Astrocyte of the spinal cord (primary cell): ENCODE data around the gene SIAE.

Experiments used
- DNase-seq: peaks from one replicate; pipeline ENCODE4 v3.0.0; 2011; ENCODE audit warnings: low read depth, low spot score
- H3K4me3 ChIP-seq: 2 replicates; pipeline ENCODE4 v1.5.1; 2011; ENCODE audit warnings: low read depth, mild to moderate bottlenecking, low read length, moderate library complexity
- in situ Hi-C: cut with HindIII; loops from 2 replicates; pipeline ENCODE4 v1.10.0; 2017; ENCODE audit warnings: low sequenced_read_pairs
- TF ChIP-seq, protein P1 (sequence below): IDR thresholded peaks from 2 replicates; pipeline ENCODE4 v1.5.1; 2012; ENCODE audit warnings: low read depth, mild to moderate bottlenecking, low read length, inconsistent platforms

SIAE gene

GRCh38 chr11:124670732-124671131, 2.8 kb downstream of the SIAE start:
- TF ChIP-seq, protein P1, sequence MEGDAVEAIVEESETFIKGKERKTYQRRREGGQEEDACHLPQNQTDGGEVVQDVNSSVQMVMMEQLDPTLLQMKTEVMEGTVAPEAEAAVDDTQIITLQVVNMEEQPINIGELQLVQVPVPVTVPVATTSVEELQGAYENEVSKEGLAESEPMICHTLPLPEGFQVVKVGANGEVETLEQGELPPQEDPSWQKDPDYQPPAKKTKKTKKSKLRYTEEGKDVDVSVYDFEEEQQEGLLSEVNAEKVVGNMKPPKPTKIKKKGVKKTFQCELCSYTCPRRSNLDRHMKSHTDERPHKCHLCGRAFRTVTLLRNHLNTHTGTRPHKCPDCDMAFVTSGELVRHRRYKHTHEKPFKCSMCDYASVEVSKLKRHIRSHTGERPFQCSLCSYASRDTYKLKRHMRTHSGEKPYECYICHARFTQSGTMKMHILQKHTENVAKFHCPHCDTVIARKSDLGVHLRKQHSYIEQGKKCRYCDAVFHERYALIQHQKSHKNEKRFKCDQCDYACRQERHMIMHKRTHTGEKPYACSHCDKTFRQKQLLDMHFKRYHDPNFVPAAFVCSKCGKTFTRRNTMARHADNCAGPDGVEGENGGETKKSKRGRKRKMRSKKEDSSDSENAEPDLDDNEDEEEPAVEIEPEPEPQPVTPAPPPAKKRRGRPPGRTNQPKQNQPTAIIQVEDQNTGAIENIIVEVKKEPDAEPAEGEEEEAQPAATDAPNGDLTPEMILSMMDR: no peak
- in situ Hi-C loops: no loop called here
- no peak for DNase-seq
- no peak overlapping the region for H3K4me3 ChIP-seq

GRCh38 chr11:124669193-124669592, 4.3 kb downstream of the SIAE start:
- H3K4me3 ChIP-seq: no peak overlapping the region
- peak; percentile 48 for DNase-seq
- TF ChIP-seq, protein P1: peak; percentile 69
- in situ Hi-C loops: no loop called here

- in situ Hi-C loops: no loop called here
- H3K4me3 ChIP-seq: no peak overlapping the region
- TF ChIP-seq, protein P1: no peak
- DNase-seq: no peak
Observed at GRCh38 chr11:124667601-124668000, 5.9 kb downstream of the SIAE start.

DNA sequence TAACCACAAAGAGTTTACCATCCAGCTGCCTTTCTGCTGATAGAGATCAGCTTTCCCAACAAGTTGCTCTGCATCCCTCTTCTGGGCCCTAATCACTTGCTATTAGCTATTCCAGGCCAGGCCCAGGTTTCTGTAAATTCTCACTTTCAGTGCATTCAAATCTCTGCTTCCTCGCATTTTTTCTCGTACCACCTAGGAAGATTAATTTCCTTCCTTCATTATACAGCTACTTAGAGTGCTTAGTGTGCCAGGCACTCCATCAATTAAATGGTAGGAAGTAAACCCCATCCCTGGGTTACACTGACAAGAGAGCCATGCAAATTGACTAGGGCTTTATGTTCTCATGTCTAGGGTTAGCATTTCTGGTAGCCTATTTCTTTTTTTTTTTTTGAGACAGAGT, 9.7 kb downstream of the SIAE start:
- TF ChIP-seq, protein P1: no peak
- in situ Hi-C loops: no loop called here
- DNase-seq: no peak
- H3K4me3 ChIP-seq: no peak overlapping the region

GRCh38 chr11:124662106-124662505, 11.4 kb downstream of the SIAE start:
- DNase-seq: no peak
- no peak overlapping the region for H3K4me3 ChIP-seq
- in situ Hi-C loops: no loop called here
- TF ChIP-seq, protein P1: no peak

GRCh38 chr11:124661553-124661952, 12.0 kb downstream of the SIAE start:
- H3K4me3 ChIP-seq: no peak overlapping the region
- TF ChIP-seq, protein P1: no peak
- DNase-seq: no peak
- in situ Hi-C loops: no loop called here

DNA sequence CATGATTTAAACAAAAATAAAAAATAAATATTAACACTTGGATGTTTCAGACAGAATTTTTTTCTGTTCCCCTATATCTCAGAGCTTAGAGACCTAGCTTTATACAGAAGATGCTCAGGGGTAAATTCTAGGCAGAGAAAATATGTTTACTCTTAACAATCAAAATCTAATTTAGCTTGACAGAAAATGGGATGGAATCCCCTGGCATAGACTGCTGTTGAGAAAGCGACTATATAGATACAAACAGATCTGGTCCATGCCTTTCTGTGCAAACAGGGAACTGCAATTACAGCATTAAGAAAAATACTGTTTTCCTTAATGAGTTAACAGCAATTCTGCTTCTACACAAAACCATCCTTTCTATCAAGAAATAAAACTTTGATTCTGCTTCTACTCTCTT, 14.6 kb downstream of the SIAE start:
- TF ChIP-seq, protein P1: no peak
- DNase-seq: no peak
- in situ Hi-C loops: no loop called here
- no peak overlapping the region for H3K4me3 ChIP-seq
